HG03575 (cell line): ENCODE data around the gene GJB4.
"Not testable (repeated sequence)": the region's sequence is repeated elsewhere in the genome, so short reads cannot be mapped to it uniquely, and the experiment has no call there.

Experiments used
- ATAC-seq: cut with Tn5 transposase; IDR thresholded peaks from one replicate; pipeline ENCODE4 v1.9.1; 2021; ENCODE audit not compliant: unreplicated experiment, insufficient number of reproducible peaks, low FRiP score; ENCODE audit errors: extremely low read depth

GJB4 gene

DNA sequence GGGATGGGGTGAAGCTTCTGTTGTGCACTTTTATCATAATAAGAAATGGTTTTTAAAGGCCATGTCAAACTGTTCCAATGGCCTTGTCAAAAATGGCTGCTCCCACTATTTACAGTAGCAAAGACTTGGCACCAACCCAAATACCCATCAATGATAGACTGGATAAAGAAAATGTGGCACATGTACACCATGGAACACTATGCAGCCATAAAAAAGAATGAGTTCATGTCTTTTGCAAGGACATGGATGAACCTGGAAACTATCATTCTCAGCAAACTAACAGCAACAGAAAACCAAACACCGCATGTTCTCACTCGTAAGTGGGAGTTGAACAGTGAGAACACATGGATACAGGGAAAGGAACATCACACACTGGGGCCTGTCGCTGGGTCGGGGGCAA is 13.6 kb downstream of the GJB4 start:
- not testable (repeated sequence) for ATAC-seq

DNA sequence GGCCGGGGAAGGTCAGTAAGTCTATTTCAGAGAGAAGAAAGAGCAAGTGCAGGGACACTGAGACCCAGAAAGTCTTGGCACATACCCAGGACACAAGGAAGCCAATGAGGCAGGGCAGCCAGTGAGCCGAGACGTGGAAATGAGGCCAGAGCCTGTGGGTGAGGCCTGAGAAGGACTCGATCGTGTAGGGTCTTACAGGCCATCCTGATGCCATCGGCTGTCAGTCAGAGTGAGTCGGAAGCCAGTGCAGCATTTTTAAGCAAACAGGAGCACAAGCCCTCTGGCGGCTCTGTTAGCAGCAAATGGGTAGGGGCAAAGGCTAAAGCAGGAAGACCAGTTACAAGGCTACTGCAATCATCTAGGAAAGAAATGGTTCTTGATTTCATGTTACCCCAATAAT is 15.4 kb downstream of the GJB4 start:
- ATAC-seq = no peak

GRCh38 chr1:34776911-34777310 is 17.4 kb downstream of the GJB4 start:
- ATAC-seq = no peak

GRCh38 chr1:34777519-34778321 is 18.2 kb downstream of the GJB4 start:
- ATAC-seq = no peak

GRCh38 chr1:34778381-34778780 is 18.8 kb downstream of the GJB4 start:
- ATAC-seq = no peak

- no peak for ATAC-seq
These were observed 19.5 kb downstream of the GJB4 start for GRCh38 chr1:34779005-34779404.

DNA sequence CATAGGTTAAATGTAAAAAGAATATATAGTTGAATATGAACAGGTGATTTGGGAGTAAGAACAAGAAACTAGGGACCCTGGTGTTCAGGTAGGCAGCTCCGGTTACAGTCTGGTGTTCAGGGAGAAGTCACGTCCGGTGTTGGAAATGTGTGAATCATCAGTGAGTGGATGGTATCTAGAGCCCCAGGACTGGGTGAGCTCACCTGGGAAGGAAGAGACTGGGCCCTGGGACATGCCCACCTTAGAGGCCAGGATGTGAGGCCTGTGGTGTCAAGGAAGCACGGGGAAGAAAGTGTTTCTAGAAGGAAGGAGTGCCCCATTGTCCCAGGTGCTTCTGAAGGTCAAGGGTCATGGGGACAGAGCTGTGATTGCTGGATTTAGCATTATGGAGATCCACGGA is 20.0 kb downstream of the GJB4 start:
- ATAC-seq = no peak

DNA sequence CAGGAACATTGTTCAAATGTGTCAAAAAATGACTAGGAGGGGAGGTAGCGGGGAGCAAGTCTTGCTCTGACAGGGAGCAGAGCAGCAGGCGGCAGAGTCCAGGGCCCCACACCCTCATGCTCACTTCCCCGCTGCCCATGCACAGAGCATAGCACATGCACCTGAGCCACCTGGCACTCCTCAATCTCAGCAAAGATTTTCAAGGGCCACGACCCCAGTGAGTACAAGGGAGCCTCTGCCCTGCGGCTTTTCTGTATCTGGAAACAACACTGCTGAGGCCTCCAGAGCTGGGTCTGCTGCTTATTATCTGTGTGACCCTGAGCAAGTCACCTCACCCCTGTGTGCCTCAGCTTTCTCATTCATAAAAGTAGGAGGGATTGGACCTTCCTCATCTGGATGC is 20.4 kb downstream of the GJB4 start:
- ATAC-seq = no peak

GRCh38 chr1:34780528-34780927 is 21.0 kb downstream of the GJB4 start:
- no peak for ATAC-seq

DNA sequence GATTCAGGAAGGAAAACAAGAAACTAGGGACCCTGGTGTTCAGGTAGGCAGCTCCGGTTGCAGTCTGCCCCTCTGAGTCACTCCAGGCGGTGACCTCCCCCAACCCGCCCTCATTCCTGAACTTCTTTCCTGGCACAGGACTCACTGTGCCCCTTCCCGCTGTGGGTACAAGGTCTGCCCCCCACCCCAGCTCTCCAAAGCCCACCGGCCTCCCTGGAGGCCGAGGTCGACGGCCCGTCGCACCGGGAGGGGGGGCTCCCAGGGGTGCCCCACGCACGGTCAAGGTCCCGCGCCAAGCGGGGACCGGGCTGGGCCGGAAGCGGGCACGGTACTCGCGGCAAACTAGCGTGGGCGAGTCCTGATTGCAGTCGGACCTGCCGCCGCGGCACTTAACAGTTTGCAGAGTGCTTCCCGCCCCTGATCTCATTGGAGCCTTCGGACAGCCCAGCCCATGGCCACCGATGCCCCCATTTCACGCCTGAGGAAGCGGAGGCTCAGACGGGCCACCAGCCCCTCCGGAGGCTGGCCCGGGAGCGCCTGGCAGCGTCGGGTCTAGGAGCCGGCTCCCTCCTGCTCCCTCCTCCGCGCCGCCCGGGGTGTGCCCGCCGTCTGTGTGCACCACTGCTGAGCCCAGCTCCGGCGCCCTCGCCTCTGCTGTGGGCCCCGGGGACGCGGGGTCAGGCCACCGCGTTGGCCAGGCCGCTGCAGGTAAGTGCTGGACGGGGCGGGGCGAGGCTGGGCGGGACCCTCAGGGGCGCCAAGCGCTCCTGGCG is 21.7 kb downstream of the GJB4 start, which contains the start of gene GJB3:
TSS of gene GJB3 (plus strand) at position 144 of the 773 bp plus-strand sequence. CDS start 3,549 bp downstream, outside the sequence.
- ATAC-seq = no peak

- ATAC-seq = no peak
These were observed 22.4 kb downstream of the GJB4 start for GRCh38 chr1:34781844-34782391.

DNA sequence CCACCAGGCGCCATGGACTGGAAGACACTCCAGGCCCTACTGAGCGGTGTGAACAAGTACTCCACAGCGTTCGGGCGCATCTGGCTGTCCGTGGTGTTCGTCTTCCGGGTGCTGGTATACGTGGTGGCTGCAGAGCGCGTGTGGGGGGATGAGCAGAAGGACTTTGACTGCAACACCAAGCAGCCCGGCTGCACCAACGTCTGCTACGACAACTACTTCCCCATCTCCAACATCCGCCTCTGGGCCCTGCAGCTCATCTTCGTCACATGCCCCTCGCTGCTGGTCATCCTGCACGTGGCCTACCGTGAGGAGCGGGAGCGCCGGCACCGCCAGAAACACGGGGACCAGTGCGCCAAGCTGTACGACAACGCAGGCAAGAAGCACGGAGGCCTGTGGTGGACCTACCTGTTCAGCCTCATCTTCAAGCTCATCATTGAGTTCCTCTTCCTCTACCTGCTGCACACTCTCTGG is 25.2 kb downstream of the GJB4 start:
- ATAC-seq = no peak

DNA sequence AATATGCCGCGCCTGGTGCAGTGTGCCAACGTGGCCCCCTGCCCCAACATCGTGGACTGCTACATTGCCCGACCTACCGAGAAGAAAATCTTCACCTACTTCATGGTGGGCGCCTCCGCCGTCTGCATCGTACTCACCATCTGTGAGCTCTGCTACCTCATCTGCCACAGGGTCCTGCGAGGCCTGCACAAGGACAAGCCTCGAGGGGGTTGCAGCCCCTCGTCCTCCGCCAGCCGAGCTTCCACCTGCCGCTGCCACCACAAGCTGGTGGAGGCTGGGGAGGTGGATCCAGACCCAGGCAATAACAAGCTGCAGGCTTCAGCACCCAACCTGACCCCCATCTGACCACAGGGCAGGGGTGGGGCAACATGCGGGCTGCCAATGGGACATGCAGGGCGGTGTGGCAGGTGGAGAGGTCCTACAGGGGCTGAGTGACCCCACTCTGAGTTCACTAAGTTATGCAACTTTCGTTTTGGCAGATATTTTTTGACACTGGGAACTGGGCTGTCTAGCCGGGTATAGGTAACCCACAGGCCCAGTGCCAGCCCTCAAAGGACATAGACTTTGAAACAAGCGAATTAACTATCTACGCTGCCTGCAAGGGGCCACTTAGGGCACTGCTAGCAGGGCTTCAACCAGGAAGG is 25.8 kb downstream of the GJB4 start:
- no peak for ATAC-seq

GRCh38 chr1:34785875-34786470 is 26.4 kb downstream of the GJB4 start:
- no peak for ATAC-seq

- no peak for ATAC-seq
These were observed 27.2 kb downstream of the GJB4 start for GRCh38 chr1:34786521-34787325.

DNA sequence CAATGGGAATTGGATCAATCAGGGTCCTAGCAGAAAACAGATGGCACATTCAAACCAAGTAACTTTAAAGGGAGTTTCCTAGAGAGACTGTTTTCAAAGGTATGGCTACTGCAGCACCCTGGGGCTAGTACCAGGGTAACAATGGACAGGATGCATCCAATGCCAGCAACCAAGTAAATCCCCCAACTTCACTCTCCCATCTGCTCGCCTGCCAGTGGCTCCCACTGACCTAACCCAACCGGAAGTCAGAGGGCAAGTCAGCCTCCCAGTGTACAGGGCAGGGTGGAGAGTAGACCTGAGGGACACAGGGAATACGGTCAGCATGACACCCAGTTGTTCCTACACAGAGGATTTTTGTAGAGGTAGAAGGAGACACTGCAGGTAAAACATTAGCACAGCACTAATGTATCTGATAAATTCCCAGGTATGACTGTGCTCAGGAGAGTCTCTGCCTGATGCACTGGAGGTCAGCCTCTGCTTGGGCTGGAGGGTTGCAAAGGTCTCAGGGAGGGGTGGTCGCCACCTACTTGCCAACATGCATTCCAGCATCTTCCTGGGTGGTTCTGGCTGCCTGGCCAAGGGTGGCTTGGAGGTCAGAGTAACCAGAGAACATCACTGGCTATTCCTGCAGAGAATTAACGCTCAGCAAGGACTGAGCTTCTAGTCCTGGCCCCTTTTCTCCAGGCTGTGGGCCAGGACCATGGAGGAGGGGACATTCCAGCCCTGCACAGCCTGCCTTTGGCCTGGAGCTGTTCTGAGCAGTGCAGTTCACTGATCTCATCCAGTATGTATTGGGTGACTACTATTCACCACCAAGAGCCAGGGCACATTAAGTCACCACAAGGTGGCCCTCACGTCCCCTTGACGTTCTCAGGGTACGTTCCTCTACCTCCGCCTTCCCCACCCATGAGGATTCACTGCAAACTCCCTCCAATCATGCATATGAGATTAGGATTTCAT is 28.2 kb downstream of the GJB4 start:
- ATAC-seq = no peak

GRCh38 chr1:34790985-34791384 is 31.4 kb downstream of the GJB4 start:
- no peak for ATAC-seq
